ENCODE results near the gene LPCAT4. TPM values are rescaled to one million over a fixed set of nuclear protein-coding genes. Genes with fewer than 3 reads are reported as not detected.
A peak's percentile ranks its signal among the peaks of the same experiment; 100 is the strongest.

LPCAT4 gene
- total and polyA plus RNA-seq, 9 of the 15 experiments (the other 6 are each of a cell fraction or from before 2014, with no cell fraction given) = 7.3 to 34.3 (median 14.4) TPM

- TF ChIP-seq RREB1 (CRISPR knock-in tag; IDR thresholded peaks at IDR 0.05) (no peak), ZBTB49 (CRISPR knock-in tag; IDR thresholded peaks at IDR 0.05; ENCODE audit: borderline replicate concordance) (no peak), FOXJ2 (tag; IDR thresholded peaks at IDR 0.05) (no peak), SMAD2 (IDR thresholded peaks at IDR 0.05; ENCODE audit: low read depth, low read length) (no peak), NCOA2 (IDR thresholded peaks at IDR 0.05; ENCODE audit: partially characterized antibody in 2 of 2) (no peak), ARID2 (IDR thresholded peaks at IDR 0.05) (no peak), CBFB (CRISPR knock-in tag; IDR thresholded peaks at IDR 0.05) (no peak), ZNF696 (CRISPR knock-in tag; conservative IDR thresholded peaks at IDR 0.05) (no peak), PHTF2 (CRISPR knock-in tag; IDR thresholded peaks at IDR 0.05) (no peak), MEF2D (tag; conservative IDR thresholded peaks at IDR 0.05; ENCODE audit: low read depth) (no peak), DIDO1 (tag; IDR thresholded peaks at IDR 0.05; ENCODE audit: low read depth) (no peak), POLR3A (IDR thresholded peaks at IDR 0.05; ENCODE audit: borderline replicate concordance, extremely low read depth, insufficient read depth, insufficient read length) (no peak), LEF1 (IDR thresholded peaks at IDR 0.05) (peak; percentile 84), NFIC (IDR thresholded peaks at IDR 0.05) (no peak), TEAD4 (IDR thresholded peaks at IDR 0.05; ENCODE audit: low read length) (peak; percentile 84), TEAD4 (CRISPR knock-in tag; IDR thresholded peaks at IDR 0.05; ENCODE audit: borderline replicate concordance) (no peak), TBP (optimal IDR thresholded peaks at IDR 0.05; ENCODE audit: low read depth, low read length) (no peak), NFRKB (IDR thresholded peaks at IDR 0.05; ENCODE audit: low read depth) (no peak), POLR2AphosphoS2 (IDR thresholded peaks at IDR 0.05; ENCODE audit: low read length) (no peak), STAG1 (CRISPR knock-in tag; IDR thresholded peaks at IDR 0.05; ENCODE audit: borderline replicate concordance) (no peak), CEBPB (tag; IDR thresholded peaks at IDR 0.05) (no peak), HMGXB4 (CRISPR knock-in tag; IDR thresholded peaks at IDR 0.05) (no peak)
Measured at GRCh38 chr15:34331809-34332208, 35.2 kb downstream of the LPCAT4 start (continued).

All from K562 (cell line).